Measurements from ENCODE around the gene THSD4. TPM values are rescaled to one million over a fixed set of nuclear protein-coding genes. Genes with fewer than 3 reads are reported as not detected.
A peak's percentile ranks its signal among the peaks of the same experiment; 100 is the strongest.
"Not testable (repeated sequence)": the region's sequence is repeated elsewhere in the genome, so short reads cannot be mapped to it uniquely, and the experiment has no call there.

Gene THSD4
- total RNA-seq, 1 experiment from 2014 or later = 29.3 TPM

GRCh38 chr15:71366522-71366921 lies 251.3 kb downstream of the THSD4 start:
- no peak overlapping the region for H2AFZ ChIP-seq
- no peaks in the 10 kb centered on the region for H4K20me1 ChIP-seq (ENCODE audit: insufficient read depth)
- H3K79me2 ChIP-seq (ENCODE audit: low read depth) = no peaks in the 10 kb centered on the region
- TF ChIP-seq EZH2 (IDR thresholded peaks at IDR 0.05; ENCODE audit: low read depth) = no peak
- TF ChIP-seq CTCF (conservative IDR thresholded peaks at IDR 0.05) = no peak
- H3K27ac ChIP-seq = no peak overlapping the region
- no TSS peak for BruUV-seq (replicated peaks)
- CTCF ChIA-PET = no interaction called here
- POLR2A ChIA-PET (ENCODE audit: unreplicated experiment) = no interaction called here
- no peaks in the 10 kb centered on the region for H3K9me3 ChIP-seq (ENCODE audit: insufficient read depth, low read depth)
- H3K9me2 ChIP-seq (ENCODE audit: insufficient read depth) = no peaks in the 10 kb centered on the region
- intact Hi-C loops (cut with micrococcal nuclease; ENCODE audit: unreplicated experiment) = no loop called here
- no peaks in the 10 kb centered on the region for H3K4me1 ChIP-seq (replicated peaks; ENCODE audit: insufficient read depth)
- H3K36me3 ChIP-seq (ENCODE audit: low read depth) = no peaks in the 10 kb centered on the region
- H3K4me3 ChIP-seq = no peak overlapping the region
- no peak for DNase-seq
- no peak overlapping the region for H3K4me2 ChIP-seq
- H3F3A ChIP-seq (ENCODE audit: insufficient read depth, low read depth) = no peaks in the 10 kb centered on the region
- no peaks in the 10 kb centered on the region for H3K27me3 ChIP-seq (ENCODE audit: insufficient read depth, low read depth)

- TF ChIP-seq CTCF (conservative IDR thresholded peaks at IDR 0.05) = no peak
- no peak for TF ChIP-seq EZH2 (IDR thresholded peaks at IDR 0.05; ENCODE audit: low read depth)
- POLR2A ChIA-PET (ENCODE audit: unreplicated experiment) = no interaction called here
- Histone ChIP-seq H3K9me2 (ENCODE audit: insufficient read depth) (no peaks in the 10 kb centered on the region), H3K79me2 (ENCODE audit: low read depth) (no peaks in the 10 kb centered on the region), H3K27me3 (ENCODE audit: insufficient read depth, low read depth) (no peaks in the 10 kb centered on the region), H4K20me1 (ENCODE audit: insufficient read depth) (no peaks in the 10 kb centered on the region), H2AFZ (no peak overlapping the region), H3K4me2 (no peak overlapping the region), H3K4me3 (no peak overlapping the region), H3K36me3 (ENCODE audit: low read depth) (no peaks in the 10 kb centered on the region), H3K9me3 (ENCODE audit: insufficient read depth, low read depth) (no peaks in the 10 kb centered on the region), H3F3A (ENCODE audit: insufficient read depth, low read depth) (no peaks in the 10 kb centered on the region), H3K4me1 (replicated peaks; ENCODE audit: insufficient read depth) (no peaks in the 10 kb centered on the region), H3K27ac (no peak overlapping the region)
- no peak for DNase-seq
- no TSS peak for BruUV-seq (replicated peaks)
- intact Hi-C loops (cut with micrococcal nuclease; ENCODE audit: unreplicated experiment) = no loop called here
- CTCF ChIA-PET = interaction anchor here (0.6 kb wide), 1 partner anchor 121 kb away, joined by 11 read pairs; no protein-coding TSS in a partner anchor
These were observed 251.7 kb downstream of the THSD4 start for GRCh38 chr15:71366926-71367325.

- H4K20me1 ChIP-seq (ENCODE audit: insufficient read depth); H3K79me2 ChIP-seq (ENCODE audit: low read depth); H3K4me3 ChIP-seq; H2AFZ ChIP-seq; intact Hi-C loops (cut with micrococcal nuclease; ENCODE audit: unreplicated experiment); H3K4me1 ChIP-seq (replicated peaks; ENCODE audit: insufficient read depth); BruUV-seq (replicated peaks); H3K27me3 ChIP-seq (ENCODE audit: insufficient read depth, low read depth); H3K4me2 ChIP-seq; H3K27ac ChIP-seq; H3K9me3 ChIP-seq (ENCODE audit: insufficient read depth, low read depth); POLR2A ChIA-PET (ENCODE audit: unreplicated experiment); DNase-seq; CTCF ChIA-PET; H3K9me2 ChIP-seq (ENCODE audit: insufficient read depth); H3F3A ChIP-seq (ENCODE audit: insufficient read depth, low read depth); H3K36me3 ChIP-seq (ENCODE audit: low read depth): not testable (repeated sequence)
These were observed 252.5 kb downstream of the THSD4 start for GRCh38 chr15:71367737-71368136.

GRCh38 chr15:71372769-71373168 lies 257.5 kb downstream of the THSD4 start:
- H3K36me3 ChIP-seq (ENCODE audit: low read depth); H3K9me3 ChIP-seq (ENCODE audit: insufficient read depth, low read depth); H3K79me2 ChIP-seq (ENCODE audit: low read depth); BruUV-seq (replicated peaks); intact Hi-C loops (cut with micrococcal nuclease; ENCODE audit: unreplicated experiment); H3K27ac ChIP-seq; H3K4me1 ChIP-seq (replicated peaks; ENCODE audit: insufficient read depth); H2AFZ ChIP-seq; H3K27me3 ChIP-seq (ENCODE audit: insufficient read depth, low read depth); H3F3A ChIP-seq (ENCODE audit: insufficient read depth, low read depth); H3K9me2 ChIP-seq (ENCODE audit: insufficient read depth); H3K4me2 ChIP-seq; CTCF ChIA-PET; H4K20me1 ChIP-seq (ENCODE audit: insufficient read depth); H3K4me3 ChIP-seq: not testable (repeated sequence)
- POLR2A ChIA-PET (ENCODE audit: unreplicated experiment) = interaction anchor here (0.6 kb wide), 1 partner anchor 121 kb away, joined by 3 read pairs; no protein-coding TSS in a partner anchor
- DNase-seq = peak in 1 of 2 experiments; percentile 51
